AG04450 (cell line): Measurements from ENCODE around the gene SDHC. TPM values are rescaled to one million over a fixed set of nuclear protein-coding genes. Genes with fewer than 3 reads are reported as not detected.
"Not testable (repeated sequence)": the region's sequence is repeated elsewhere in the genome, so short reads cannot be mapped to it uniquely, and the experiment has no call there.

ENCODE experiments used
- CTCF ChIA-PET: fragments of 300-600, 350-600 bp; formaldehyde crosslinking; extraction: SDS; loops from one replicate; lab custom pipeline; 2022; ENCODE audit warnings: antibody characterized with exemption, inconsistent platforms; lab: Charles Lee
- POLR2A ChIA-PET: fragments of 350-600 bp; formaldehyde crosslinking; extraction: SDS; loops from one replicate; lab custom pipeline; 2021; ENCODE audit warnings: antibody characterized with exemption, inconsistent platforms; lab: Yijun Ruan, JAX
- DNase-seq: peaks from one replicate; pipeline ENCODE4 v3.0.0-alpha.2; 2011; ENCODE audit warnings: low read depth, low spot score
- H3K27ac ChIP-seq: one replicate; pipeline ENCODE4 v1.5.1; 2012; ENCODE audit warnings: low read depth, low read length, control low read depth
- H3K27me3 ChIP-seq: one replicate; pipeline ENCODE4 v1.6.0; 2012; ENCODE audit warnings: low read length; ENCODE audit not compliant: control insufficient read depth, insufficient read depth
- H3K4me3 ChIP-seq: 2 replicates; pipeline ENCODE4 v1.5.1; 2011; ENCODE audit warnings: mild to moderate bottlenecking, low read depth, low read length, control low read depth
- H3K9me3 ChIP-seq: 2 replicates; pipeline ENCODE4 v1.5.1; 2012; ENCODE audit warnings: low read length; ENCODE audit not compliant: control insufficient read depth, insufficient read depth
- CTCF ChIP-seq: IDR thresholded peaks from 2 replicates; pipeline ENCODE4 v1.5.1; 2011; ENCODE audit warnings: low read depth, low read length, control low read depth, inconsistent platforms
- polyA plus RNA-seq: library from polyadenylated mRNA; depleted of rRNA; stranded (reverse); fragments of >200 nt; gene quantifications from 2 replicates; pipeline ENCODE4 v1.2.3, GENCODE V29; 2011

SDHC gene
- polyA plus RNA-seq, 1 experiment: 311 TPM

GRCh38 chr1:161402446-161402845 is 88.3 kb downstream of the SDHC start:
- POLR2A ChIA-PET: no interaction called here
- no peaks in the 10 kb centered on the region; the same call in 1 of the 2 replicates for H3K9me3 ChIP-seq
- CTCF ChIA-PET: interaction anchor here (0.5 kb wide), 1 partner anchor 38 kb away, joined by 3 read pairs; no protein-coding TSS in a partner anchor
- H3K27me3 ChIP-seq: peaks cover 3% of the 10 kb centered on the region
- DNase-seq: no peak
- no peak overlapping the region for H3K27ac ChIP-seq
- H3K4me3 ChIP-seq: no peak overlapping the region
- no peak for TF ChIP-seq CTCF

- ChIA-PET POLR2A (interaction anchor here (0.6 kb wide), 1 partner anchor 12 kb away, joined by 4 read pairs; no protein-coding TSS in a partner anchor), CTCF (no interaction called here)
- DNase-seq: no peak
- no peak for TF ChIP-seq CTCF
- H3K4me3 ChIP-seq: no peak overlapping the region
- H3K27ac ChIP-seq: no peak overlapping the region
- no peaks in the 10 kb centered on the region; the same call in 1 of the 2 replicates for H3K9me3 ChIP-seq
- peaks cover 3% of the 10 kb centered on the region for H3K27me3 ChIP-seq
These were observed 89.9 kb downstream of the SDHC start for GRCh38 chr1:161404051-161404597.

GRCh38 chr1:161406551-161406950 is 92.4 kb downstream of the SDHC start:
- POLR2A ChIA-PET, DNase-seq, CTCF ChIA-PET, H3K4me3 ChIP-seq, H3K27me3 ChIP-seq, H3K27ac ChIP-seq, H3K9me3 ChIP-seq: not testable (repeated sequence)

- Histone ChIP-seq H3K27me3 (peaks cover 3% of the 10 kb centered on the region), H3K27ac (no peak overlapping the region), H3K4me3 (no peak overlapping the region), H3K9me3 (no peaks in the 10 kb centered on the region)
- CTCF ChIA-PET: no interaction called here
- POLR2A ChIA-PET: no interaction called here
- no peak for DNase-seq
- no peak for TF ChIP-seq CTCF
These were observed 93.3 kb downstream of the SDHC start for GRCh38 chr1:161407451-161407985.

GRCh38 chr1:161408429-161409052 is 94.4 kb downstream of the SDHC start:
- TF ChIP-seq CTCF: no peak
- peaks cover 3% of the 10 kb centered on the region for H3K27me3 ChIP-seq
- ChIA-PET CTCF (no interaction called here), POLR2A (no interaction called here)
- H3K27ac ChIP-seq: no peak overlapping the region
- DNase-seq: no peak
- no peaks in the 10 kb centered on the region for H3K9me3 ChIP-seq
- H3K4me3 ChIP-seq: no peak overlapping the region

- CTCF ChIA-PET, DNase-seq, H3K27ac ChIP-seq, H3K4me3 ChIP-seq, H3K27me3 ChIP-seq, POLR2A ChIA-PET, H3K9me3 ChIP-seq: not testable (repeated sequence)
These were observed 95.9 kb downstream of the SDHC start for GRCh38 chr1:161409848-161410635.

GRCh38 chr1:161410636-161410970 is 96.4 kb downstream of the SDHC start:
- H3K4me3 ChIP-seq, DNase-seq, CTCF ChIA-PET, H3K27ac ChIP-seq, H3K9me3 ChIP-seq, POLR2A ChIA-PET, H3K27me3 ChIP-seq: not testable (repeated sequence)
